ENCODE data around the gene MFGE8.

Gene MFGE8

GRCh38 chr15:88954431-88955277 lies 41.5 kb upstream of the MFGE8 start:
- TF ChIP-seq FOXP2 (optimal IDR thresholded peaks at IDR 0.05; ENCODE audit: borderline replicate concordance, extremely low read depth, extremely low read length, insufficient read depth) (no peak), SIN3A (IDR thresholded peaks at IDR 0.05; ENCODE audit: borderline replicate concordance, insufficient read depth, low read length) (no peak), TAF1 (IDR thresholded peaks at IDR 0.05; ENCODE audit: borderline replicate concordance, insufficient read depth, low read length) (no peak), POLR2AphosphoS5 (IDR thresholded peaks at IDR 0.05; ENCODE audit: low read depth, low read length) (no peak)
- TF ChIP-seq, protein P1, sequence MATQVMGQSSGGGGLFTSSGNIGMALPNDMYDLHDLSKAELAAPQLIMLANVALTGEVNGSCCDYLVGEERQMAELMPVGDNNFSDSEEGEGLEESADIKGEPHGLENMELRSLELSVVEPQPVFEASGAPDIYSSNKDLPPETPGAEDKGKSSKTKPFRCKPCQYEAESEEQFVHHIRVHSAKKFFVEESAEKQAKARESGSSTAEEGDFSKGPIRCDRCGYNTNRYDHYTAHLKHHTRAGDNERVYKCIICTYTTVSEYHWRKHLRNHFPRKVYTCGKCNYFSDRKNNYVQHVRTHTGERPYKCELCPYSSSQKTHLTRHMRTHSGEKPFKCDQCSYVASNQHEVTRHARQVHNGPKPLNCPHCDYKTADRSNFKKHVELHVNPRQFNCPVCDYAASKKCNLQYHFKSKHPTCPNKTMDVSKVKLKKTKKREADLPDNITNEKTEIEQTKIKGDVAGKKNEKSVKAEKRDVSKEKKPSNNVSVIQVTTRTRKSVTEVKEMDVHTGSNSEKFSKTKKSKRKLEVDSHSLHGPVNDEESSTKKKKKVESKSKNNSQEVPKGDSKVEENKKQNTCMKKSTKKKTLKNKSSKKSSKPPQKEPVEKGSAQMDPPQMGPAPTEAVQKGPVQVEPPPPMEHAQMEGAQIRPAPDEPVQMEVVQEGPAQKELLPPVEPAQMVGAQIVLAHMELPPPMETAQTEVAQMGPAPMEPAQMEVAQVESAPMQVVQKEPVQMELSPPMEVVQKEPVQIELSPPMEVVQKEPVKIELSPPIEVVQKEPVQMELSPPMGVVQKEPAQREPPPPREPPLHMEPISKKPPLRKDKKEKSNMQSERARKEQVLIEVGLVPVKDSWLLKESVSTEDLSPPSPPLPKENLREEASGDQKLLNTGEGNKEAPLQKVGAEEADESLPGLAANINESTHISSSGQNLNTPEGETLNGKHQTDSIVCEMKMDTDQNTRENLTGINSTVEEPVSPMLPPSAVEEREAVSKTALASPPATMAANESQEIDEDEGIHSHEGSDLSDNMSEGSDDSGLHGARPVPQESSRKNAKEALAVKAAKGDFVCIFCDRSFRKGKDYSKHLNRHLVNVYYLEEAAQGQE (IDR thresholded peaks at IDR 0.05; ENCODE audit: insufficient read depth in 1 of 2, low read depth in 2 of 2, low read length in 2 of 2) = no peak

GRCh38 chr15:88950600-88951160 lies 37.5 kb upstream of the MFGE8 start:
- TF ChIP-seq SIN3A (IDR thresholded peaks at IDR 0.05; ENCODE audit: borderline replicate concordance, insufficient read depth, low read length) = no peak
- no peak for TF ChIP-seq FOXP2 (optimal IDR thresholded peaks at IDR 0.05; ENCODE audit: borderline replicate concordance, extremely low read depth, extremely low read length, insufficient read depth)
- no peak for TF ChIP-seq TAF1 (IDR thresholded peaks at IDR 0.05; ENCODE audit: borderline replicate concordance, insufficient read depth, low read length)
- no peak for TF ChIP-seq POLR2AphosphoS5 (IDR thresholded peaks at IDR 0.05; ENCODE audit: low read depth, low read length)
- TF ChIP-seq, protein P1 (IDR thresholded peaks at IDR 0.05; ENCODE audit: insufficient read depth in 1 of 2, low read depth in 2 of 2, low read length in 2 of 2) = no peak

DNA sequence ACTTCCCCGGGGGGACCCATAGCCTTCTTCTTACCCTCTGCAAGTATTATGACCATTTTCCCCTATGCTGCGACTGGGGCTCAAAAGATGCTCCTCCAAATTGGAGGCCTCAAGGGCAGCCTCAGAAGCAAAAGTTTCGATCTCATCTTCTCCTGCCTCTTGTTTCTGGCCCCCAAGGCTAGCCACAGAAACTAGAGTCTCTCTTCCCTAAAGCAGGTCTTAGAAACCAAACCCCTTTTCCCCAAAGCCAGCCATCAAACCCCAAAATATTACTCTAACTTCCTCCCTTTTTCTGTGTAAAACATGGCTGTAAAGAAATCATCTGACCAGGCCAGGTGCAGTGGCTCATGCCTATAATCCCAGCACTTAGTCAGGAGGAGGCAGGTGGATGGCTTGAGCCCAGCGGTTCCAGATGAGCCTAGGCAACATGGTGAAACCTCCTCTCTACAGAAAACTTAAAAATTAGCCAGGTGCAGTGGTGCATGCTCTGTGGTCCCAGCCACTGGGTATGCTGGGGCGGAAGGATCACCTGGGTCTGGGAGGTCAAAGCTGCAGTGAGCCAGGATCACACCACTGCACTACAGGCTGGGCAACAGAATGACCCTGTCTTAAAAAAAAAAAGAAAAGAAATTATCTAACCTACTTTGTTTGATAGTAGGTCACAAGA lies 36.7 kb upstream of the MFGE8 start:
- TF ChIP-seq TAF1 (IDR thresholded peaks at IDR 0.05; ENCODE audit: borderline replicate concordance, insufficient read depth, low read length) (no peak), SIN3A (IDR thresholded peaks at IDR 0.05; ENCODE audit: borderline replicate concordance, insufficient read depth, low read length) (no peak), FOXP2 (optimal IDR thresholded peaks at IDR 0.05; ENCODE audit: borderline replicate concordance, extremely low read depth, extremely low read length, insufficient read depth) (no peak)

- TF ChIP-seq, protein P1 (IDR thresholded peaks at IDR 0.05; ENCODE audit: insufficient read depth in 1 of 2, low read depth in 2 of 2, low read length in 2 of 2) = no peak
- TF ChIP-seq TAF1 (IDR thresholded peaks at IDR 0.05; ENCODE audit: borderline replicate concordance, insufficient read depth, low read length) = no peak
- TF ChIP-seq FOXP2 (optimal IDR thresholded peaks at IDR 0.05; ENCODE audit: borderline replicate concordance, extremely low read depth, extremely low read length, insufficient read depth) = no peak
- TF ChIP-seq POLR2AphosphoS5 (IDR thresholded peaks at IDR 0.05; ENCODE audit: low read depth, low read length) = no peak
- no peak for TF ChIP-seq SIN3A (IDR thresholded peaks at IDR 0.05; ENCODE audit: borderline replicate concordance, insufficient read depth, low read length)
Measured at GRCh38 chr15:88940110-88940675, 27.0 kb upstream of the MFGE8 start.

DNA sequence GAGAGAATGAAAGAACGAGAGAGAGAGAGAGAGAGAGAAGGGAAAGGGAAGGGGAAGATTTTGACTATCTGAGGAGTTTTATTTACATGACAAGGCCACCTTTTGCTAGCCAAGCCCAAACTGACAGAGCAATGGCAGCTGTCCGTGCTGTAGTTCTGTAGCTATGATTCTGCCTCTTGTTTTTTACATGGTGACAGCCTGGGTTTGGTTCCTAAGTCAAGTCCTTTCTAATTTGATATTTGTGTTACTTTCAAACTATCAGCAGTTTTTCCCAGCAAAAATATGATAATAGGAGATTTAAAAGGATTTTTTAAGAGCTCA lies 26.3 kb upstream of the MFGE8 start:
- TF ChIP-seq POLR2AphosphoS5 (IDR thresholded peaks at IDR 0.05; ENCODE audit: low read depth, low read length) (no peak), SIN3A (IDR thresholded peaks at IDR 0.05; ENCODE audit: borderline replicate concordance, insufficient read depth, low read length) (no peak), TAF1 (IDR thresholded peaks at IDR 0.05; ENCODE audit: borderline replicate concordance, insufficient read depth, low read length) (no peak), FOXP2 (optimal IDR thresholded peaks at IDR 0.05; ENCODE audit: borderline replicate concordance, extremely low read depth, extremely low read length, insufficient read depth) (no peak)
- TF ChIP-seq, protein P1 (IDR thresholded peaks at IDR 0.05; ENCODE audit: insufficient read depth in 1 of 2, low read depth in 2 of 2, low read length in 2 of 2) = no peak

Data from PFSK-1 (cell line).